Tibial nerve (tissue), 4 donors: ENCODE data around the gene DYNC1H1. TPM values are rescaled to one million over a fixed set of nuclear protein-coding genes. Genes with fewer than 3 reads are reported as not detected.

Experiments
- DNase-seq, 2 donors: peaks; one replicate each; pipeline ENCODE4 v3.0.0-alpha.2; 2019; ENCODE audit warnings: low spot score in 2 of 2
- H3K27ac ChIP-seq, 4 donors: fragments of 200-600 bp; sonication (generic) in 3 of 4; one replicate each; pipeline ENCODE4 v1.5.1; 2017 to 2019; ENCODE audit warnings: mild to moderate bottlenecking in 1 of 4
- H3K27me3 ChIP-seq, 2 donors: fragments of 200-600 bp; sonication (generic) in 1 of 2; one replicate each; pipeline versions ENCODE4 v1.5.1 to v1.6.0; 2017 to 2019
- H3K36me3 ChIP-seq, 3 donors: fragments of 200-600 bp; sonication (generic); one replicate each; pipeline ENCODE4 v1.5.1; 2018 to 2019
- H3K4me1 ChIP-seq, 4 donors: fragments of 200-600 bp; sonication (generic) in 3 of 4; one replicate each; pipeline ENCODE4 v1.5.1; 2017 to 2019
- H3K4me3 ChIP-seq, 4 donors: fragments of 200-600 bp; sonication (generic) in 3 of 4; one replicate each; pipeline ENCODE4 v1.5.1; 2017 to 2019; ENCODE audit warnings: mild to moderate bottlenecking in 1 of 4, moderate library complexity in 1 of 4
- H3K9me3 ChIP-seq, 4 donors: fragments of 200-600 bp; sonication (generic) in 3 of 4; one replicate each; pipeline ENCODE4 v1.5.1; 2017 to 2019
- EP300 ChIP-seq, 2 donors: sonication (generic); formaldehyde crosslinking; IDR thresholded peaks; one replicate each; pipeline ENCODE4 v1.6.1; 2017; ENCODE audit warnings: antibody characterized with exemption in 2 of 2, mild to moderate bottlenecking in 1 of 2
- POLR2A ChIP-seq, 2 donors: fragments of 450-650 bp; IDR thresholded peaks; one replicate each; pipeline ENCODE4 v1.6.1; 2017; ENCODE audit warnings: antibody characterized with exemption in 2 of 2, mild to moderate bottlenecking in 2 of 2, moderate library complexity in 2 of 2
- WGBS, 2 donors: methylation state at CpG; one replicate each; pipeline ENCODE4 v1.1.5; 2018; 5-methylcytosine and 5-hydroxymethylcytosine counted together
- total RNA-seq, 4 donors: library from RNA; depleted of rRNA; stranded (reverse); fragments of >200 nt; gene quantifications; one replicate each; pipeline ENCODE4 v1.1.0, GENCODE V29; 2016
- TF ChIP-seq, protein P1 (sequence below), 5 experiments: fragments of 200-600 bp in 3 of 5; fragments of 450-650 bp in 2 of 5; sonication (generic) in 3 of 5; IDR thresholded peaks; one replicate each; pipeline ENCODE4 v1.5.1; 2016 to 2019; ENCODE audit warnings: antibody characterized with exemption in 5 of 5, mild to moderate bottlenecking in 3 of 5, moderate library complexity in 2 of 5

DYNC1H1 gene
- total RNA-seq, 4 donors from 2014 or later = 506 to 690 (median 631) TPM

DNA sequence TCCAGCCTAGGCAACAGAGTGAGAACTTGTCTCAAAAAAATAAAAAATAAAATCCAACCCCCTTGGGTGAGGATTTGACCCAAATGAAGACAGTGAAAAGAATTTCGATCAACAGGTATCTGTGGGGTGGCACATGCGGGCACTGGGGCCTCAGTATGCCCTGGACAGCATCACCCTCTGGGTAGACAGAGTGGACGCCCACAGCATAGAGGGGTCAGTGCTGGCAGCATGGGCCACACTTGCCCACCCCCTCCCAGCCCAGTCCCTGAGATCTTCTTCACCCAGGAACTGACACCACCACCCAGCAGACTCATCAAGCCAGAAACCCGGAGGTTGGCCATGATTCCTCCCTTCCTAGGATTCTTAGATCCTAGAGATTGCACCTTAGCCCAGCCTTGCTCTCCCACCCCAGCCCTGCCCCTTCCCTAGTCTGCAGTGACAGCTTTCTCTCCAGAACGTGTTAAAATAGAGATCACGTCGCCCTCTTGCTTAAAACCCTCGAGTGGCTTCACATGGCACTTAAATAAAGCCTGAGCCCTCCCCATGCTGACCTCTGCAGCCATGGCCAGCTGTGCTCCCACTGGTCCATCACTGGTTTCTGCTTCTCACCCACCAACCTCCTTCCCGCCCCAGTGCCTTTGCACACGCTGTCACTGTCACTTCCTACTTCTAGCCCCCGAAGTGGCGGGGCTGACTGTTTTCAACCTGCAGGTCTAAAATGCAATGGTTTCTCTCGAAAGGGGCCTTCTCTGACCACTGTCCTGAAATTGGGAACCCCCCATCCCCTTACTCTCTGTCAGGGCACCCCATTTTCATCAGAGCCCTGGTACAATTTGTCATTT is 26.2 kb upstream of the DYNC1H1 start:
- Histone ChIP-seq H3K27me3 (peaks cover 0 to 18% of the 10 kb centered on the region in 2 donors), H3K36me3 (no peaks in the 10 kb centered on the region), H3K9me3 (no peaks in the 10 kb centered on the region), H3K4me3 (no peak overlapping the region), H3K27ac (no peak overlapping the region), H3K4me1 (no peaks in the 10 kb centered on the region)
- DNase-seq = no peak
- WGBS, 2 donors = 64 to 65% methylated on average over 13 of the region's 13 CpGs
- TF ChIP-seq, protein P1, sequence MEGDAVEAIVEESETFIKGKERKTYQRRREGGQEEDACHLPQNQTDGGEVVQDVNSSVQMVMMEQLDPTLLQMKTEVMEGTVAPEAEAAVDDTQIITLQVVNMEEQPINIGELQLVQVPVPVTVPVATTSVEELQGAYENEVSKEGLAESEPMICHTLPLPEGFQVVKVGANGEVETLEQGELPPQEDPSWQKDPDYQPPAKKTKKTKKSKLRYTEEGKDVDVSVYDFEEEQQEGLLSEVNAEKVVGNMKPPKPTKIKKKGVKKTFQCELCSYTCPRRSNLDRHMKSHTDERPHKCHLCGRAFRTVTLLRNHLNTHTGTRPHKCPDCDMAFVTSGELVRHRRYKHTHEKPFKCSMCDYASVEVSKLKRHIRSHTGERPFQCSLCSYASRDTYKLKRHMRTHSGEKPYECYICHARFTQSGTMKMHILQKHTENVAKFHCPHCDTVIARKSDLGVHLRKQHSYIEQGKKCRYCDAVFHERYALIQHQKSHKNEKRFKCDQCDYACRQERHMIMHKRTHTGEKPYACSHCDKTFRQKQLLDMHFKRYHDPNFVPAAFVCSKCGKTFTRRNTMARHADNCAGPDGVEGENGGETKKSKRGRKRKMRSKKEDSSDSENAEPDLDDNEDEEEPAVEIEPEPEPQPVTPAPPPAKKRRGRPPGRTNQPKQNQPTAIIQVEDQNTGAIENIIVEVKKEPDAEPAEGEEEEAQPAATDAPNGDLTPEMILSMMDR (IDR thresholded peaks at IDR 0.05) = no peak
- TF ChIP-seq EP300 (IDR thresholded peaks at IDR 0.05) (no peak), POLR2A (IDR thresholded peaks at IDR 0.05) (no peak)

DNA sequence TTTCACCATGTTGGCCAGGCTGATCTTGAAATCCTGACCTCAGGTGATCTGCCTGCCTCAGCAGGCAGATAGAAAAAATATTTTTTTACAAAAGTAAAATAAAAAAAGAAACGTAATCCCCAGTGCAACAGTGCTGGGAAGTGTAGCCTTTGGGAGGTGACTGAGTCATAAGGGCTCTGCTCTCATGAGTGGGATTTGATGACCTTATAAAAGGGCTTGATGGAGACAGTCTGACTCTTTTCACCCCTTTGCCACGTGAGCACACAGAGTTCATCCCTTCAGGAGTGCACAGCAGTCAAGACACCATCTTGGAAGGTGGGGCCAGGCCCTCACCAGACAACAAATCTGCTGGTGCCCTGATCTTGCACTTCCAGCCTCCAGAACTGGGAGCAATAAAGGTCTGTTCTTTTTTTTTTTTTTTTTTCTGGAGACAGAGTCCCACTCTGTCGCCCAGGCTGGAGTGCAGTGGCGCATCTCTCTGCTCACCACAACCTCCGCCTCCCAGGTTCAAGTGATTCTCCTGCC is 24.7 kb upstream of the DYNC1H1 start:
- DNase-seq = no peak

DNA sequence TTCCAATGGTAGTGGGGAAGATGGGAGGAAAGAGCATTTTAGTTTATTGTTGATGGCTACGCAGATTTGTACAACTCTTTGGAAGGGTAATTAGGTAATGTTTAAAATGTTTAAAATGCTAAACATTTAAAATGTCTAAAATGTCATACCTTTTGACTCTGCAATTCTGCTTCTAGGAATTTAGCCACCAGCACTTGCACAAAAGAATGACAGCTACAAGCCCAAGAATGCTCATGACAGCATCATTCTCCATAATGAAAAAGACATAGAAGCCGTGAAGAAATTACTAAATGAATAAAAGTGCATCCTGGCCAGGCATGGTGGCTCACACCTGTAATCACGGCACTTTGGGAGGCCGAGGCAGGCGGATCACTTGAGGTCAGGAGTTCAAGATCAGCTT is 19.9 kb upstream of the DYNC1H1 start:
- no peak for DNase-seq
- Histone ChIP-seq H3K27ac (no peak overlapping the region), H3K4me3 (no peak overlapping the region), H3K36me3 (no peaks in the 10 kb centered on the region), H3K9me3 (no peaks in the 10 kb centered on the region), H3K27me3 (peaks cover 0 to 7% of the 10 kb centered on the region in 2 donors), H3K4me1 (peaks cover 0 to 17% (median 10%) of the 10 kb centered on the region in 4 donors)
- no peak for TF ChIP-seq POLR2A (IDR thresholded peaks at IDR 0.05)
- TF ChIP-seq, protein P1 (IDR thresholded peaks at IDR 0.05) = no peak
- TF ChIP-seq EP300 (IDR thresholded peaks at IDR 0.05) = no peak
- 67 to 68% methylated on average over 5 of the region's 5 CpGs for WGBS, 2 donors

More for the DNA sequence above, 24.7 kb upstream of the DYNC1H1 start:
- no peaks in the 10 kb centered on the region for H3K4me1 ChIP-seq
- H3K27me3 ChIP-seq = peaks cover 0 to 18% of the 10 kb centered on the region in 2 donors
- WGBS, 2 donors = 71 to 72% methylated on average over 5 of the region's 5 CpGs
- TF ChIP-seq EP300 (IDR thresholded peaks at IDR 0.05) = no peak
- TF ChIP-seq, protein P1 (IDR thresholded peaks at IDR 0.05) = no peak
- no peak for TF ChIP-seq POLR2A (IDR thresholded peaks at IDR 0.05)
- H3K27ac ChIP-seq = no peak overlapping the region
- H3K36me3 ChIP-seq = no peaks in the 10 kb centered on the region
- H3K4me3 ChIP-seq = no peak overlapping the region
- no peaks in the 10 kb centered on the region for H3K9me3 ChIP-seq

DNA sequence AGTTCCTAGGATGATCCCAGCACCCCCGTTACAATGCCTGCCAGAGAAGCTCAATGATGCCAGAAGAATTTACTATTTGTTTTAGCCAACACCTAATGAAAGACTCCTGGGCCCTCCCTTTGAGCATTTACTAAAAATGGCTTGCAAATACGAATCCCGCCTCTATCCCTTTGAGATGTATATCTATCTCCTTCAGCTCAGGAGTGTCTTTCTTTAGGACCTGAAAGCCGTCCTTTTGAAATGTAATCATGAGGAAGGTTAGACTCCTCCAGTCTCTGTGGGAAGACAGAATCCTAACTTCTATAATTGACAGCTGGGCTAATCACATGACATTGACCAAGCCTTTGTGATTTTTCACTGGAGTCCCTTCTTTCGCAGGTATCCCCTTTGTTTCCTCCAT is 19.2 kb upstream of the DYNC1H1 start:
- Histone ChIP-seq H3K4me3 (no peak overlapping the region), H3K9me3 (no peaks in the 10 kb centered on the region), H3K27ac (no peak overlapping the region), H3K36me3 (no peaks in the 10 kb centered on the region), H3K27me3 (peaks cover 0 to 3% of the 10 kb centered on the region in 2 donors), H3K4me1 (peaks cover 0 to 24% (median 11%) of the 10 kb centered on the region in 4 donors)
- DNase-seq = no peak
- TF ChIP-seq POLR2A (IDR thresholded peaks at IDR 0.05) (no peak), EP300 (IDR thresholded peaks at IDR 0.05) (no peak)
- TF ChIP-seq, protein P1 (IDR thresholded peaks at IDR 0.05) = no peak
- 14 to 35% methylated on average over 5 of the region's 5 CpGs for WGBS, 2 donors

DNA sequence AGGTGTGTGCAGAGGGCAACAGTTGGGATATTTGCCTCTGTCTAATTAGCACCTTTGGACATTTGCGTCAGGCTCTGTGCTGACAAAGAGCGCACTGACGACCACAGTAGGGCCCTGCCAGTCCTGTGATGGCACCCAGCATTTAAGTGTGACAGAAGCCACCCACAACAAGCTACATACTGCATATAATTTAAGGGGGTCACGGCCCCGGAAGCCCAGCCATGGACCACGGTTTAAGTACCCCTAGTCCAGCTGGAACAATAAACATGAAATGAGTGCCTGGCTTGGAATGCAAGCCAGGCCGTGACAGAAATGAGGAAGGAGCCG is 16.8 kb upstream of the DYNC1H1 start:
- Histone ChIP-seq H3K4me3 (peak overlapping the region; percentile 56 to 76 (median 64)), H3K4me1 (peaks cover 0 to 29% (median 11%) of the 10 kb centered on the region in 4 donors), H3K9me3 (no peaks in the 10 kb centered on the region), H3K27ac (peak overlapping the region; percentile 88 to 99 (median 95)), H3K36me3 (no peaks in the 10 kb centered on the region), H3K27me3 (no peaks in the 10 kb centered on the region)
- 6 to 18% methylated on average over 8 of the region's 8 CpGs for WGBS, 2 donors
- no peak for DNase-seq
- TF ChIP-seq EP300 (IDR thresholded peaks at IDR 0.05) = no peak
- TF ChIP-seq POLR2A (IDR thresholded peaks at IDR 0.05) = no peak
- TF ChIP-seq, protein P1 (IDR thresholded peaks at IDR 0.05) = no peak
